Stimulated activated CD8-positive, alpha-beta memory T cell treated with anti-CD3 and anti-CD28 coated beads, Interleukin-2, amount 100 ng/mL, for 48 hours (primary cell): Measurements from ENCODE around the gene PLCE1.

ENCODE experiments used
- DNase-seq, 2 donors: peaks; one replicate each; pipeline ENCODE4 v3.0.0-alpha.2; 2020; ENCODE audit warnings: low read depth in 2 of 2

The PLCE1 gene

DNA sequence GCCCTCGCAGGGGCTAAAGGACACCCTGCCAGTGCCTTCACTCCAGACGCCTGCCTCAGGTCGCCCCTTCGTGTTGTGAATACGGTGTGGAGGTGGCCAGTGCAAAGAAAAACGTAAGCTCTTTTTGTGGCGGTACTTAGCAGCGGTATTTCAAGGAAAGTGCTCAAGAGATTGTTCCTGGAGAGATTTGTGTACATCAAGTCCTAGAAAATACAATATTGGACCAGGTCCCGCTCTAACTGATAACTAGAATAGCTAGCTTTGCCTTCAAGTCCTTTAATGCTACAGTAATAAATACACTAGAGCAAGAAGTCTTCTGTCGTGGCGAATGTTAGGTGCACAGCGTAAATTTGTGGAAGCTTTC, 689 bp downstream of the PLCE1 start:
- no peak for DNase-seq

DNA sequence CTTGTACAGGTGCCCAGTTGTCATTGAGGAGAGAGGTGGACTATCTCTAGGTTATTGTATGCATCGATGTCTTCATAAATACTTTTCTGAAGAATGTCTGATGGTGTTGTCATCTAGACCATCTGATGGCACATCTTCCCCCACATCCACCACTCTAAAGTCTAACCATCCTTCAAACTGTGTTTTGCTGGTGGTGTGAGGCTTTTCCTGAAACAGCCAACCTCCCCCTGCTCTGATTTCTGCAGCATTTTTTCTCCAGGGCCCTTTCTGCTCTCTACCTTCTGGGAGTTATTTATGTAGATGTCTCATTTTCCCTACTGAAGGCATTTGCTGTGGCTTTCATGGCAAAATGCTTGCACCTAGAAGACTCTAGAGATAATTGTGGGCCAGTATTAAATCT, 1.5 kb downstream of the PLCE1 start:
- DNase-seq, result no peak

- no peak for DNase-seq
Measured at GRCh38 chr10:93995598-93996271, 2.0 kb downstream of the PLCE1 start.

- DNase-seq, result no peak
Measured at GRCh38 chr10:93996551-93996950, 2.8 kb downstream of the PLCE1 start.

GRCh38 chr10:93997546-93997945, 3.8 kb downstream of the PLCE1 start:
- no peak for DNase-seq

DNA sequence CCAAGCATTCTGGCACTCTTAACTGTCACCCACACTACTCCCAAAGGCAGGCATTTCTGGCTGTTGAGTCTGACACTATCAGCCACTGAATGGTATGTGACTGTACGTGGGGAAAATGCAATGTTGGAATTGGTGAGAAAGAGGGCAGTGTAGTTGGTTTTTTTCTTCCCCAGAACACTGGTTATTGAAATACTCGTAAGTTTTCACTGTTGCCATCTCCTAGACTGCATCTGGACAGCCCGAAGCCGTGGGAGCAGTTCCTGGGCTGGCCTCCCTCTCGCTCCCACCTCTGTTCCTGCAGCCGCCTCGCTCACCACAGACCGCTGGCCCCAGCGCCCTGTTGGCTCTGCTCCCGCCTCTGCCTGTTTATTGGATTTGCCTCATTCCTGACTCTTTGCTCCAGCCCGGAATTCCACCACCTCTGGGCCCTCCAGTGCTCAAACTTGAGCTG, 5.7 kb downstream of the PLCE1 start:
- no peak for DNase-seq

- no peak for DNase-seq
Measured at GRCh38 chr10:94000638-94001415, 7.1 kb downstream of the PLCE1 start.

GRCh38 chr10:94001416-94001810, 7.7 kb downstream of the PLCE1 start:
- no peak for DNase-seq

- no peak for DNase-seq
Measured at GRCh38 chr10:94002156-94002555, 8.4 kb downstream of the PLCE1 start.

GRCh38 chr10:94003488-94003887, 9.8 kb downstream of the PLCE1 start:
- no peak for DNase-seq

GRCh38 chr10:94005050-94005449, 11.3 kb downstream of the PLCE1 start:
- no peak for DNase-seq

- DNase-seq, result no peak
Measured at GRCh38 chr10:94006591-94007550, 13.1 kb downstream of the PLCE1 start.

DNA sequence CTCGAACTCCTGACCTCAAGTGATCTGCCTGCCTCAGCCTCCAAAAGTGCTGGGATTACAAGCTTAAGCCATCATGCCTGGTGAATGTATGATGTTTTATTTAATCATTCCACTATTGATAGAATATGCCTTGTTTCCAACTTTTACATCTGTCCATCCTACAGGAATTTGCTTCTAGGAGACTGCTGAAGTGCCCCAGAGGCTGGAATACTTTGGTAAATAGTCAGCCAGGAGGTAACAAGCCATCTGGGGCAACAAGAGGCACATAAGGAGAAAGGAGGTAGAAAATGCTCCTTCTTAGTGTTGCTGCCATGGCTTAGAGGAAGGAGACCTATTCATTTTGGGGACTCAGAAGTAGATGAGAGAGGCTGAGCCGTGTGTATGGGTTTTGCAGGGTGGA, 14.8 kb downstream of the PLCE1 start:
- DNase-seq, result no peak

GRCh38 chr10:94010116-94010515, 16.4 kb downstream of the PLCE1 start:
- no peak for DNase-seq

DNA sequence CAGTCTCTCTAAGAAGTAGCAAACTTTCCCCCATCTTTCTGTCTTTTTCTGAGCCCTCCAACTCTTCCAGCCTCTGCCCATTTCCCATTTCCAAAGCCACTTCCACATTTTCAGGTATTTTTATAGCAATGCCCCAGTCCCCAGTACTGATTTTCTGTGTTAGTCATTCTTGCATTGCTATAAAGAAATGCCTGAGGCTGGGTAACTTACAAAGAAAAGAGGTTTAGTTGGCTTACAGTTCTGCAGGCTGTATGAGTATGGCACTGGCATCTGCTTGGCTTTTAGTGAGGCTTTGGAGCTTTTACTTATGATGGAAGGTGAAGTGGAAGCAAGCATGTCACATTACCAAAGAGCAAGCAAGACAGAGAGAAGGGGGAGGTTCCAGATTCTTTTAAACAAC, 17.2 kb downstream of the PLCE1 start:
- no peak for DNase-seq

DNA sequence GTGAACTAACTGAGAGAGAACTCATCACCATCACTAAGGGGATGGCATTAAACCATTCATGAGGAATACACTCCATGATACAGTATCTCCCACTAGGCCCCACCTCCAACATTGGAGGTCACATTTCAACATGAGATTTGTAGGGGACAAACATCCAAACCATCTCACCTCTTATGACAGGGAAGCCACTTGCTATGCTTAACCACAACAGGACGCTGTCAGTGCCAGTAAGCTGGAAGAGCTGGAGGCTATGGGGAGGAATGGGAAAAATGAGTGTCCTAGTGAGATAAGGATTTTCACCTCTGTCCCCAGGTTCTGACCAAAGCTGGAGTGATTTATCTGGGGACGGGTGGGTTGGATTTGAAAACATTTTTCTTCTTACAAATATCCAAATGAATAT, 17.6 kb downstream of the PLCE1 start:
- no peak for DNase-seq

GRCh38 chr10:94012834-94013233, 19.1 kb downstream of the PLCE1 start:
- no peak for DNase-seq

DNA sequence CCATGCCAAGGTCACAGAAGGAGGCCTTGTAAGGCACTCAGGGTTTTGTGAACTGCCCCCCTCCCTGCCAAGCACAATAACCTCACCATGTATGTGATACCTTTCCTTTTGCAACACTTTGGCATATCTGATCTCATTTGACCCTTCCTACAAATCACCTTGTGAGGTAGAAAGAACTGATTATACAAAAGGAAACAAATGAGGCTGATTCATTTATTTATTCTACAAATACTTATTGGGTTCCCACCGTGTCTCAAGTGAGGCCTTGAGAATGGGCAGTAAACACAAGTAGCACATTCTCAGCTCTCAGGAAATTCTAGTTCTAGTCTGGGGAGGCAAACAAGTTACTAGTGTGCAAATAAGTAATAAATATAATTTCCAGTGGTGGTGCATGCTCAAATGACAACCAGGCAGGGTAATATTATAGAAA, 19.6 kb downstream of the PLCE1 start:
- no peak for DNase-seq

DNA sequence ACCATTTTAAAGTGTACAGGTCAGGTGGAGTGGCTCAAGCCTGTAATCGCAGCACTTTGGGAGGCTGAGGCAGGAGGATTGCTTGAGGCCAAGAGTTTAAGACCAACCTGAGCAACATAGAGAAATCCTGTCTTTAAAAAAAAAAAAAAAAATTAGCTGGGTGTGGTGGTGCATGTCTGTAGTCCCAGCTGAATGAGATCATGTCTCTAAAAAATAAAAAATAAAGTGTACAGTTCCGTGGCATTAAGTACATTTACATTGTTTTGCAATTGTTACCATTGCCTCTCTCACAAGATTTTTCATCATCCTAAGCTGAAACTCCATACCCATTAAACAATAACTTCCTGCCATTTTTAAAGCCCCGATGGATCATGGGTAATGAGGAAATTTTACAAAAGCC, 20.6 kb downstream of the PLCE1 start:
- DNase-seq, result no peak

DNA sequence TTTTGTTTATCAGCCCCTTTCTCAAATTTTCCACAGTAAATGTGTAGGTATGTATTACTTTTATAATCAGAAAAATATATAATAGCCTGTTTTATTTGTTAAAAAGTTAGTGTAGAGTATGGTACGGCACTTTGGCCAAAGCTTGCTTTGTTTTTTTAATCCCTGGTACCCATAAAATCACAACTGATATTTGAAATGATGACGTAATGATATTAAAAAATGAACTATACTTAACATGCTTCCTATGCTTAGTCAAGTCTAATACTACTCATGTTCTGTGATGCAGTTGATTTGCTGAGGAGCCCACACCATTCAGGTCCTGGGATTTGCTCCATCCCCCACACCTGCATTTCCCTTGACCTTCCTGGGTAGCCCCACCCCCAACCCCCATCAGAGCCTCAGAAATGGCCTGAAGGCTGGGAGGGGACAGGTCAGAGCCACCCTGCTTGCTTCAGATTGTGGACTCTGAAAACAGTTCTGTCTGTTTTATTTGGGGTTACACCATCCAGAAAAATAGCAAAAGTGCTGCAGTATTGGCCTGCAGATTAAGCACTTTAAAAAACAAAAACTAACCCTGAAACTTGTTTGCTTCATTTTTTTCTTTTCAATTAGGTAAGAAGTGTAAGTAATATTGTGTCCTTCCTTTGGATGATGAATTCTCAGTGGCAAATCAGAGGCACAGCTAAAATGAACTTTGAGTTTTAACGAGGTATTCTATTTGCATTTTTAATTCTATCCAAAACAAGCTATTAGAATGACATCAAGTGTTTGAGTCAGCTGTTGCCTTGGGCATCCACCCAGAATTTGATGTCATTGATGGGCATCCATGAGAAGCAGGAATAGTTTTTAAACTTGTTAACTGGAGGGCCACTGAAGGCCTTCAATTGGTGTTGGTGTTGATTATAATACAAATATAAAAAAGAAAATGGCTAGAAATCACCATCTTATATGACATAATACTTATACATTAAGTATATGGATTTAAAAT, 23.3 kb downstream of the PLCE1 start:
- DNase-seq, result no peak

GRCh38 chr10:94018107-94018506, 24.4 kb downstream of the PLCE1 start:
- DNase-seq, result no peak
